ENCODE measurements around the gene SLC2A4. TPM values are rescaled to one million over a fixed set of nuclear protein-coding genes. Genes with fewer than 3 reads are reported as not detected.

SLC2A4 gene
- total and polyA plus RNA-seq, 2 of the 4 experiments (the other 2 are of a cell fraction) = 0.07 TPM; not detected in 1

GRCh38 chr17:7296189-7296861 is 14.8 kb downstream of the SLC2A4 start:
- Histone ChIP-seq H3K4me2 (ENCODE audit: low read depth, low read length) (peak overlapping the region; percentile 62), H3K79me1 (ENCODE audit: low read depth in 1 of 2, low read length in 2 of 2) (no peaks in the 10 kb centered on the region), H3K9ac (ENCODE audit: low read depth, low read length) (no peak overlapping the region), H3K4me3 (ENCODE audit: insufficient read depth, low read depth, low read length) (no peak overlapping the region; the same call in 1 of the 2 replicates), H4K5ac (ENCODE audit: low read depth, low read length) (no peak overlapping the region), H3K56ac (ENCODE audit: extremely low read depth, insufficient read depth, low read length) (no peak overlapping the region), H3K27ac (ENCODE audit: insufficient read depth, low read length) (no peak overlapping the region), H3K9me3 (ENCODE audit: control insufficient read depth, insufficient read depth, low read length) (no peaks in the 10 kb centered on the region; the same call in 1 of the 2 replicates), H2AK5ac (ENCODE audit: low read depth, low read length) (no peak overlapping the region), H2BK20ac (ENCODE audit: low read depth, low read length) (no peak overlapping the region), H3K14ac (replicated peaks; ENCODE audit: low read depth, low read length) (no peak overlapping the region), H3K23ac (ENCODE audit: low read depth, low read length) (no peak overlapping the region; the same call in 1 of the 2 replicates), H3K9me1 (ENCODE audit: insufficient read depth, low read length) (no peaks in the 10 kb centered on the region; the same call in 1 of the 2 replicates), H3K4me1 (ENCODE audit: control insufficient read depth, insufficient read depth, low read length) (peaks cover 3% of the 10 kb centered on the region), H2BK120ac (ENCODE audit: low read depth, low read length) (no peak overlapping the region), H2AK9ac (replicated peaks; ENCODE audit: low read depth, low read length, poor library complexity) (peak overlapping the region; percentile 20), H3K27me3 (ENCODE audit: control insufficient read depth, insufficient read depth, low read length) (peaks cover 44% of the 10 kb centered on the region), H4K20me1 (ENCODE audit: insufficient read depth, low read length) (0 out of 2 replicates have a peak, but pooled peaks cover 3% of the 10 kb centered on the region), H2BK15ac (ENCODE audit: low read depth, low read length) (no peak overlapping the region), H3K18ac (ENCODE audit: low read depth, low read length) (no peak overlapping the region), H3K36me3 (ENCODE audit: control insufficient read depth, insufficient read depth, low read length) (no peaks in the 10 kb centered on the region), H2AFZ (replicated peaks; ENCODE audit: low read length, poor library complexity) (peak overlapping the region; percentile 88), H3K4ac (ENCODE audit: low read depth, low read length) (no peak overlapping the region), H4K91ac (ENCODE audit: insufficient read depth, low read depth, low read length) (no peak overlapping the region), H4K8ac (ENCODE audit: low read depth in 2 of 2, low read length in 2 of 2) (peak overlapping the region in 1 of 2 experiments; percentile 83; a peak in 1 of 4 replicates), H2BK5ac (ENCODE audit: low read depth, low read length, poor library complexity, severe bottlenecking) (no peak overlapping the region)
- intact Hi-C loops (cut with micrococcal nuclease) (loop anchor here (1.0 to 5.0 kb wide), 4 partner anchors 16 to 251 kb away; partner anchors contain the start of gene PHF23), in situ Hi-C loops (cut with MboI; ENCODE audit: low sequenced_read_pairs) (no loop called here), dilution Hi-C loops (cut with HindIII; ENCODE audit: low sequenced_read_pairs, unreplicated experiment) (no loop called here)
- CTCF ChIA-PET = interaction anchor here (0.5 to 2.0 kb wide), 8 partner anchors 9 to 250 kb away, joined by 3 to 17 read pairs (median 4); partner anchors contain the start of gene SLC2A4
- BruUV-seq (replicated peaks) = no TSS peak
- DNase-seq (peak; percentile 74), ATAC-seq (ENCODE audit: low read depth) (peak; percentile 93)
- POLR2A ChIA-PET (ENCODE audit: unreplicated experiment) = no interaction called here
- WGBS, 2 experiments (ENCODE audit: extremely low coverage in 2 of 2, insufficient read length in 1 of 2) = 3% methylated on average over 30 of the region's 51 CpGs; no CpG with 5 or more reads in 1 of the 2 experiments
- TF ChIP-seq CTCF (conservative IDR thresholded peaks at IDR 0.05; ENCODE audit: low read depth, low read length) (peak; percentile 94), FOS (IDR thresholded peaks at IDR 0.05; ENCODE audit: low read depth, low read length) (0 out of 2 replicates have a peak, but pooled peaks have one; percentile 13), MAZ (IDR thresholded peaks at IDR 0.05; ENCODE audit: borderline replicate concordance, low read depth, low read length) (peak; percentile 66; the same call in 1 of the 2 replicates), USF2 (IDR thresholded peaks at IDR 0.05; ENCODE audit: low read depth, low read length) (peak; percentile 92), RAD21 (IDR thresholded peaks at IDR 0.05; ENCODE audit: low read length) (peak; percentile 95), NFE2L2 (IDR thresholded peaks at IDR 0.05; ENCODE audit: low read depth, low read length) (no peak), POLR2A (IDR thresholded peaks at IDR 0.05; ENCODE audit: low read depth, low read length) (0 out of 2 replicates have a peak, but pooled peaks have one; percentile 39), MXI1 (IDR thresholded peaks at IDR 0.05; ENCODE audit: borderline replicate concordance, low read depth, low read length) (peak; percentile 98), BHLHE40 (IDR thresholded peaks at IDR 0.05; ENCODE audit: low read depth, low read length) (peak; percentile 94), MAFK (IDR thresholded peaks at IDR 0.05; ENCODE audit: low read depth, low read length) (no peak), CHD1 (IDR thresholded peaks at IDR 0.05; ENCODE audit: low read depth, low read length) (no peak), RCOR1 (IDR thresholded peaks at IDR 0.05; ENCODE audit: insufficient replicate concordance, low read length) (no peak), ELK1 (IDR thresholded peaks at IDR 0.05; ENCODE audit: borderline replicate concordance, low read depth, low read length) (no peak), CEBPB (IDR thresholded peaks at IDR 0.05; ENCODE audit: low read depth, low read length) (no peak)

All from IMR-90 (cell line).